Testis (tissue), 2 donors: ENCODE data around the gene OPCML.

ENCODE experiments used
- POLR2A ChIP-seq: fragments of 450-650 bp; IDR thresholded peaks from one replicate; pipeline ENCODE4 v1.6.1; 2017; ENCODE audit warnings: antibody characterized with exemption, mild to moderate bottlenecking, moderate library complexity
- TF ChIP-seq, protein P1 (sequence below), 3 experiments: fragments of 450-650 bp in 2 of 3; fragments of 200-600 bp in 1 of 3; sonication (generic) in 1 of 3; IDR thresholded peaks; one replicate each; pipeline ENCODE4 v1.5.1; 2016 to 2019; ENCODE audit warnings: antibody characterized with exemption in 3 of 3, mild to moderate bottlenecking in 2 of 3, moderate library complexity in 1 of 3

DNA sequence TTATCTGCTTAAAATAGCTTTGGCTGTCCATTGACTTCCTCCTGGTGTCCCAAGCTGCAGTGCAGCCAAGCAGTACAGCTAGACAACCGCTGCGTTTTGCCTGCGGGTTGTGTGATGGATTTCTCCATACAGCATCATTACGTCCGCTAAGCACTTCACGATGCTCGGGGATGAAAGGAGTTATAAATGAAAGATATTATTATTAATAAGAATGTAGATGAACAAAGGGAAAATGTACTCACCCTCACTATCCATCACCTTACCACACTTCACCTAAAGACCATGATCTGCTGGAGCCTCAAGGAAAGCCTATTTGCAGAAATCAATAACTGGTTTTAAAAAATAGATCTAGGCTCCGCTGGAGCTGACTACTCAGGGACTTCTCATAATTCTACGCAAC, 509.1 kb downstream of the OPCML start:
- TF ChIP-seq, protein P1, sequence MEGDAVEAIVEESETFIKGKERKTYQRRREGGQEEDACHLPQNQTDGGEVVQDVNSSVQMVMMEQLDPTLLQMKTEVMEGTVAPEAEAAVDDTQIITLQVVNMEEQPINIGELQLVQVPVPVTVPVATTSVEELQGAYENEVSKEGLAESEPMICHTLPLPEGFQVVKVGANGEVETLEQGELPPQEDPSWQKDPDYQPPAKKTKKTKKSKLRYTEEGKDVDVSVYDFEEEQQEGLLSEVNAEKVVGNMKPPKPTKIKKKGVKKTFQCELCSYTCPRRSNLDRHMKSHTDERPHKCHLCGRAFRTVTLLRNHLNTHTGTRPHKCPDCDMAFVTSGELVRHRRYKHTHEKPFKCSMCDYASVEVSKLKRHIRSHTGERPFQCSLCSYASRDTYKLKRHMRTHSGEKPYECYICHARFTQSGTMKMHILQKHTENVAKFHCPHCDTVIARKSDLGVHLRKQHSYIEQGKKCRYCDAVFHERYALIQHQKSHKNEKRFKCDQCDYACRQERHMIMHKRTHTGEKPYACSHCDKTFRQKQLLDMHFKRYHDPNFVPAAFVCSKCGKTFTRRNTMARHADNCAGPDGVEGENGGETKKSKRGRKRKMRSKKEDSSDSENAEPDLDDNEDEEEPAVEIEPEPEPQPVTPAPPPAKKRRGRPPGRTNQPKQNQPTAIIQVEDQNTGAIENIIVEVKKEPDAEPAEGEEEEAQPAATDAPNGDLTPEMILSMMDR (IDR thresholded peaks at IDR 0.05): no peak
- no peak for TF ChIP-seq POLR2A
